BE2C (cell line): ENCODE results near the gene ZP2.

Experiments used
- DNase-seq: peaks from one replicate; pipeline ENCODE4 v3.0.0-alpha.2; 2020
- H3K27me3 ChIP-seq: fragments of 250-450 bp; sonication (Bioruptor Pico); 2 replicates; pipeline ENCODE4 v1.5.1; 2020; ENCODE audit warnings: mild to moderate bottlenecking
- H3K36me3 ChIP-seq: fragments of 250-450 bp; sonication (Bioruptor Pico); 2 replicates; pipeline ENCODE4 v1.5.1; 2020; ENCODE audit warnings: mild to moderate bottlenecking
- H3K4me1 ChIP-seq: fragments of 250-450 bp; sonication (Bioruptor Pico); 2 replicates; pipeline ENCODE4 v1.5.1; 2020
- H3K4me3 ChIP-seq: 2 replicates; pipeline ENCODE4 v1.5.1; 2011; ENCODE audit warnings: low read depth, low read length
- H3K9me3 ChIP-seq: fragments of 250-450 bp; sonication (Bioruptor Pico); 2 replicates; pipeline ENCODE4 v1.5.1; 2020
- CTCF ChIP-seq: IDR thresholded peaks from 2 replicates; pipeline ENCODE4 v1.5.1; 2012; ENCODE audit warnings: mild to moderate bottlenecking, low read depth, low read length

The ZP2 gene

GRCh38 chr16:21222495-21223337, 11.3 kb upstream of the ZP2 start:
- TF ChIP-seq CTCF = no peak
- Histone ChIP-seq H3K4me3 (no peak overlapping the region), H3K4me1 (no peaks in the 10 kb centered on the region), H3K9me3 (no peaks in the 10 kb centered on the region), H3K27me3 (peaks cover 13% of the 10 kb centered on the region), H3K36me3 (no peaks in the 10 kb centered on the region)
- DNase-seq = no peak

GRCh38 chr16:21219551-21219950, 8.2 kb upstream of the ZP2 start:
- TF ChIP-seq CTCF = no peak
- peaks cover 9% of the 10 kb centered on the region for H3K27me3 ChIP-seq
- no peaks in the 10 kb centered on the region for H3K4me1 ChIP-seq
- no peak for DNase-seq
- H3K4me3 ChIP-seq = no peak overlapping the region
- no peaks in the 10 kb centered on the region for H3K9me3 ChIP-seq
- no peaks in the 10 kb centered on the region for H3K36me3 ChIP-seq

DNA sequence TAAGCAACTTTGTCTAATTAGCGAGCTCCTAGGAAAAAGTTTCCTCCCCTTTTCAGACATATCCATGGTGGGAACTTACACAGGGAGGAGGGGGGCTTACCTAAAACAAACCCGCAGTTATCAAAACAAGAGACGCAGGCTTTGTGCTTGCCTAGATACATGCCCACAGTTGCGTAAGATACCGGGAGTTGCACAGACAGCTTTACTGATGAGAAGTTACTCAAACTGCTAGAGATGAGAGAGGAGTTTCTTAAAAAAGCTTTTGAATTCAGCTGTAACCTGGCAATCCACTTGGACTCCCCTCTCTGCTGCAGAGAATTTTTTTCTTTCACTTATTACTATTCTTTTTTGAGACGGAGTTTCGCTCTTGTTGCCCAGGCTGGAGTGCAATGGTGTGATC, 6.8 kb upstream of the ZP2 start:
- H3K9me3 ChIP-seq = no peaks in the 10 kb centered on the region
- H3K36me3 ChIP-seq = no peaks in the 10 kb centered on the region
- H3K4me1 ChIP-seq = no peaks in the 10 kb centered on the region
- H3K27me3 ChIP-seq = peaks cover 8% of the 10 kb centered on the region
- no peak for DNase-seq
- H3K4me3 ChIP-seq = no peak overlapping the region
- TF ChIP-seq CTCF = no peak

DNA sequence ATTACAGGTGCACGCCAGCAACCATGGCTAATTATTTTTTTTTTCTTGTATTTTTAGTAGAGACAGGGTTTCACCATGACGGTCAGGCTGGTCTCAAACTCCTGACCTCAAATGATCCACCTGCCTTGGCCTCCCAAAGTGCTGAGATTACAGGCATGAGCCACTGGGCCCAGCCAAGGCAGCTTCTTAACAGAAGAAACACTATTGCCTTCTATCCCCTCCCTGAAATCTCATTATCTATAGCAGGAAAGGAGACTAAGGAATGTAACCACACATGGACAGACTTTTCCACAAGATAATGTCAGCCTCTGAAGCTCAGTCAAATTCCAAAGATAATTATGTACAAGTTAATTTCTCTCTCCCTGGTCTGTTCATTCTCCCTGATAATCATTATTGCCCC, 5.7 kb upstream of the ZP2 start:
- Histone ChIP-seq H3K4me3 (no peak overlapping the region), H3K9me3 (no peaks in the 10 kb centered on the region), H3K27me3 (peaks cover 3% of the 10 kb centered on the region; the same call in 1 of the 2 replicates), H3K4me1 (no peaks in the 10 kb centered on the region), H3K36me3 (no peaks in the 10 kb centered on the region)
- TF ChIP-seq CTCF = no peak
- DNase-seq = no peak

DNA sequence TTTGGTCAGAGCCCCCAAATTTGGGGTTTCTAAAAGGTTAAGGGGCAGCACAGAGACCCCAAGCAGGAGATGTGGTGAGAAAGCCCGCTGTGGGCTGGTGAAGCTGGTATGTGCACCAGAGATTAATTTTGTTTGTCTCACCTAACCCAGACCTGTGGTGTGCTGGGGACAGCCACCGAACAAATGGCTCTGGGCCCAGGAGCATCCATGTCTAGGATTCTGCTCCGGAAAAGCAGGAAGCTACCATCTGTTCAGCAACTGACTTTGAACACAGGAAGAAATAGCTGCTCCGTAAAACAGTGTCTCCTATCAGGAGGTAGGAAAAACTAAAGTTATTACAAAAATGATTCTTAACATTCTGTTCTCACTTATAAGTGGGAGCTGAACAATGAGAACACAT, 2.7 kb upstream of the ZP2 start:
- DNase-seq = no peak
- no peaks in the 10 kb centered on the region for H3K4me1 ChIP-seq
- H3K9me3 ChIP-seq = no peaks in the 10 kb centered on the region
- no peak for TF ChIP-seq CTCF
- no peaks in the 10 kb centered on the region for H3K36me3 ChIP-seq
- H3K4me3 ChIP-seq = no peak overlapping the region
- H3K27me3 ChIP-seq = 0 out of 2 replicates have a peak, but pooled peaks cover 3% of the 10 kb centered on the region

- no peak for DNase-seq
- no peaks in the 10 kb centered on the region for H3K4me1 ChIP-seq
- TF ChIP-seq CTCF = no peak
- H3K9me3 ChIP-seq = no peaks in the 10 kb centered on the region
- H3K27me3 ChIP-seq = 0 out of 2 replicates have a peak, but pooled peaks cover 3% of the 10 kb centered on the region
- no peak overlapping the region for H3K4me3 ChIP-seq
- H3K36me3 ChIP-seq = no peaks in the 10 kb centered on the region
Measured at GRCh38 chr16:21208446-21209230, 2.7 kb downstream of the ZP2 start.
